ENCODE data around the gene SLAMF9.
"Not testable (repeated sequence)": the region's sequence is repeated elsewhere in the genome, so short reads cannot be mapped to it uniquely, and the experiment has no call there.

The SLAMF9 gene

DNA sequence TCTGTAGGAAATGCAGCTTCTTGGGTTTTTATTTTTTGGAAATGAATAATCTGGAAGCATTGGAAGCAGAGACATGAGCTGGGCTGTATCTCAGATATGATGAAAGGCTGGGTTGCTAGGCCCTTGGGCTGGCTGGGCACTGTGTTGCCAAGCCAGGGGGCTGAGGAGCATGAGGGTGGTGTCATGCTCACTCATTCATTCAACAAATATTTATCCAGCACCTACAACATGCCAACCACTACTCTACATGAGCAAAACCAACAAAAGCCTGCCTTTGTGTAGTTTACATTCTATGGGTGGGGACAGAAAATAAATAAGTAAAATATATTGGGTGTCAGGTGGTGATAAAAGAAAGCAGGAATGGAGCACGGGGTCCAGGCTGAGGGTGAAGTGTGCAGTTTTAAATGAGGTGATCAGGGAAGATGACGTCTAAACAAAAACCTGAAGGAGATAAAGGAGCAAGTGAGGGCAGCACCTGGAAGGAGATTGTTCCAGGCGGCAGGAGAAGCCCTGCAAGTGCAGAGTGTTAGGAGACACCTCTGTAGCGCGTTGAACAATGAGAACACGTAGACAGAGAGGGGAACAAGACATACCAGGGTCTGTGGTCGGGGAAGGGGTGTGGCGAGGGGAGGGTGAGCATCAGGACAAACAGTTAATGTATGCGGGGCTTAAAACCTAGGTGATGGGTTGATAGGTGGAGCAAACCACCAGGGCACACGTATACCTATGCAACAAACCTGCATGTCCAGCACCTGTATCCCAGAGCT, 39.6 kb downstream of the SLAMF9 start:
- Histone ChIP-seq H3K9me3 (ENCODE audit: insufficient read depth, low read length) (no peaks in the 10 kb centered on the region), H3K4me3 (ENCODE audit: insufficient read length, low read depth) (no peak overlapping the region), H3K4me1 (ENCODE audit: insufficient read depth, insufficient read length) (peaks cover 54% of the 10 kb centered on the region), H3K36me3 (ENCODE audit: insufficient read depth, insufficient read length, low read length) (peaks cover 30% of the 10 kb centered on the region), H3K9ac (ENCODE audit: insufficient read length, low read depth) (no peak overlapping the region), H3K27me3 (ENCODE audit: insufficient read depth, insufficient read length) (no peaks in the 10 kb centered on the region)
- no peak for TF ChIP-seq SUZ12 (IDR thresholded peaks at IDR 0.05; ENCODE audit: extremely low read depth, insufficient read depth, insufficient read length)
- TF ChIP-seq YY1 (IDR thresholded peaks at IDR 0.05; ENCODE audit: insufficient read depth, insufficient read length), result no peak
- TF ChIP-seq ZNF274 (IDR thresholded peaks at IDR 0.05; ENCODE audit: low read depth, low read length), result no peak
- no peak for DNase-seq (ENCODE audit: low read depth, low spot score)

GRCh38 chr1:159913451-159914192, 40.4 kb downstream of the SLAMF9 start:
- DNase-seq (ENCODE audit: low read depth, low spot score), result no peak

DNA sequence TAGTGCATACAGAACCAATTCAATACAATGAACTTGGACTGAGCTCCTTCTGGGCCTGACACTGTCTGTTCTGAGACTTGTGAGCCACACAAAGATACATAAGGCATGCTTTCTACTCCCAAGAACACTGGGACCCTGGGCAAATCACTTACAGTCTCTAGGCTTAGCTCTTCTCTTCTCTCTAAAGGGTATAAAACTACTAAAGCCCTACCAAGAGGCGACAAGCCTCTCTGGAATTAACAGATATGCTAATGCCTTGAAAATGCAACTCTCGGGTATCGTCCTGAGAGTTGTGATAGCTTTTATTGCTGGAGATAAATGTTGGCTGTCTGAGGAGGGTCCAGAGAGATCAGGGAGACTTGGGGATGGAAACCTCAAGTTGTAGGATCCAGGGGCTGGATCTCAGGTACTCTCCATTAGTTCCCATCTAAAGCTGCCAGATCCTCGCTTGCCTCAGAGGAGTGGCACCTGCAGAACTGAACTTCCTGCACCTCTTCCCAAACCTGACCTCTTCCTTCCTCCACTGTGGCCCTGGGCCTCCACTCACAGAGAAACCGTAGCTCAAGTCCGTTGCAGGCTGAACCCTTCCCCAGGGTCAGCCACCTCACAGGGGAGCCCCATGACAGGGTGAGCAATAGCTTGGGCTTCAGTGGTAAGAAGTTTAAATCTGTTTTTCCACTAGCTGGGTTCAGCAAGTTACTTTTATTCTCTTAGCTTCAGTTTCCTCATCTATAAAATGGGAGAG, 42.5 kb downstream of the SLAMF9 start:
- H3K4me1 ChIP-seq (ENCODE audit: insufficient read depth, insufficient read length), result peaks cover 48% of the 10 kb centered on the region
- H3K36me3 ChIP-seq (ENCODE audit: insufficient read depth, insufficient read length, low read length), result peaks cover 8% of the 10 kb centered on the region
- DNase-seq (ENCODE audit: low read depth, low spot score), result no peak
- no peak overlapping the region for H3K4me3 ChIP-seq (ENCODE audit: insufficient read length, low read depth)
- no peaks in the 10 kb centered on the region for H3K27me3 ChIP-seq (ENCODE audit: insufficient read depth, insufficient read length)
- no peak for TF ChIP-seq YY1 (IDR thresholded peaks at IDR 0.05; ENCODE audit: insufficient read depth, insufficient read length)
- TF ChIP-seq ZNF274 (IDR thresholded peaks at IDR 0.05; ENCODE audit: low read depth, low read length), result no peak
- no peak for TF ChIP-seq SUZ12 (IDR thresholded peaks at IDR 0.05; ENCODE audit: extremely low read depth, insufficient read depth, insufficient read length)
- no peaks in the 10 kb centered on the region for H3K9me3 ChIP-seq (ENCODE audit: insufficient read depth, low read length)
- peak overlapping the region; percentile 46 for H3K9ac ChIP-seq (ENCODE audit: insufficient read length, low read depth)

More at GRCh38 chr1:159913451-159914192, 40.4 kb downstream of the SLAMF9 start:
- Histone ChIP-seq H3K9me3 (ENCODE audit: insufficient read depth, low read length) (no peaks in the 10 kb centered on the region), H3K4me3 (ENCODE audit: insufficient read length, low read depth) (no peak overlapping the region), H3K4me1 (ENCODE audit: insufficient read depth, insufficient read length) (peaks cover 55% of the 10 kb centered on the region), H3K36me3 (ENCODE audit: insufficient read depth, insufficient read length, low read length) (peaks cover 22% of the 10 kb centered on the region), H3K9ac (ENCODE audit: insufficient read length, low read depth) (no peak overlapping the region), H3K27me3 (ENCODE audit: insufficient read depth, insufficient read length) (no peaks in the 10 kb centered on the region)
- TF ChIP-seq SUZ12 (IDR thresholded peaks at IDR 0.05; ENCODE audit: extremely low read depth, insufficient read depth, insufficient read length) (no peak), ZNF274 (IDR thresholded peaks at IDR 0.05; ENCODE audit: low read depth, low read length) (no peak)

DNA sequence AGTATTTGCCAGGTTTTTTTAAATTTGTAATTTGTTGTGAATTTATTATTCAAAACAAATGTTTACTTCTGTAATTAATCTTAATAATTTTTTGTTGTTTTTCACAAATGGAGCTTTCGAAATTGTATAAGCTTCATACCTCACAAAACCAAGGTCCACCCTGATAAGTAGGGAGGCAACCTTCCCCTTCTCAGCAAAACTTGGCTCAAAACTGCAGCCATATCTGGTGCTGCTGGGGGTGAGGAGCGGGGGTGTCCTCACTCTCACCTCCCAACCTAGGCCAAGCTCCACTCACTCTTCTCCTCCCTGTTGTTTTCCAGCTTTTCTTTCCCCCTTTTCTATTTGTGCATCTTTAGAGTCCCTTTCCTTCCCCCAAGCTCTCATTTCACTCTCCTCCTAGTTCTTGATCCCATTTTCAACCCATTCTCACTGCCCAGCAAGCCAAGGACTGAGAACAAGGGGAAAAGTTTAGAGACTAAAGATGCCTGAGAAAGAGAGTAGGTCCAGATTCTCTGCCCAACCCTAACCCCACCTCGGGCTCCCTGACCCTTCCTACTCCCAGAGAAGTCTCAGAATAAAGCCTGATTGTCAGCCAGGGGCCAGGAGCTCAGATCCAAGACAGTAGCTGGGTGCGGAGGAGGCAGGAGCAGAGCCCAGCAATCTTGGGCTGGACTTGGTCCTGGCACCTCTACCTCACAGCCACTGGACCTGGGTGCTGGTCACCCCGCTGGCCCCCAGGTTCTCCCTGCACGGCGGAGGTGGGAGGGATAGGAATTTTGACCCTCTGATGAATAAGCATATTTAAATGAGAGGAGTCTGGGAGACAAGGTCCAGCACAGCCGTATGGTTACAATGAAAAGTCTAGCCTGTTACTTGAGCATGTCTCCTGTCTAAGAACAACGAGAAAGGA, 45.8 kb downstream of the SLAMF9 start:
- H3K4me1 ChIP-seq (ENCODE audit: insufficient read depth, insufficient read length), result peaks cover 27% of the 10 kb centered on the region
- H3K36me3 ChIP-seq (ENCODE audit: insufficient read depth, insufficient read length, low read length), result no peaks in the 10 kb centered on the region
- no peak for DNase-seq (ENCODE audit: low read depth, low spot score)
- peaks cover 9% of the 10 kb centered on the region for H3K9me3 ChIP-seq (ENCODE audit: insufficient read depth, low read length)
- TF ChIP-seq SUZ12 (IDR thresholded peaks at IDR 0.05; ENCODE audit: extremely low read depth, insufficient read depth, insufficient read length), result no peak
- TF ChIP-seq ZNF274 (IDR thresholded peaks at IDR 0.05; ENCODE audit: low read depth, low read length), result no peak
- no peak for TF ChIP-seq YY1 (IDR thresholded peaks at IDR 0.05; ENCODE audit: insufficient read depth, insufficient read length)
- no peaks in the 10 kb centered on the region for H3K27me3 ChIP-seq (ENCODE audit: insufficient read depth, insufficient read length)
- no peak overlapping the region for H3K9ac ChIP-seq (ENCODE audit: insufficient read length, low read depth)
- H3K4me3 ChIP-seq (ENCODE audit: insufficient read length, low read depth), result no peak overlapping the region

- TF ChIP-seq ZNF274 (IDR thresholded peaks at IDR 0.05; ENCODE audit: low read depth, low read length), result no peak
- no peak for TF ChIP-seq YY1 (IDR thresholded peaks at IDR 0.05; ENCODE audit: insufficient read depth, insufficient read length)
- no peak for TF ChIP-seq SUZ12 (IDR thresholded peaks at IDR 0.05; ENCODE audit: extremely low read depth, insufficient read depth, insufficient read length)
- Histone ChIP-seq H3K9me3 (ENCODE audit: insufficient read depth, low read length) (peaks cover 10% of the 10 kb centered on the region), H3K4me3 (ENCODE audit: insufficient read length, low read depth) (no peak overlapping the region), H3K4me1 (ENCODE audit: insufficient read depth, insufficient read length) (peaks cover 26% of the 10 kb centered on the region), H3K36me3 (ENCODE audit: insufficient read depth, insufficient read length, low read length) (no peaks in the 10 kb centered on the region), H3K27me3 (ENCODE audit: insufficient read depth, insufficient read length) (no peaks in the 10 kb centered on the region), H3K9ac (ENCODE audit: insufficient read length, low read depth) (no peak overlapping the region)
- no peak for DNase-seq (ENCODE audit: low read depth, low spot score)
Observed at GRCh38 chr1:159906960-159907359, 47.1 kb downstream of the SLAMF9 start.

DNA sequence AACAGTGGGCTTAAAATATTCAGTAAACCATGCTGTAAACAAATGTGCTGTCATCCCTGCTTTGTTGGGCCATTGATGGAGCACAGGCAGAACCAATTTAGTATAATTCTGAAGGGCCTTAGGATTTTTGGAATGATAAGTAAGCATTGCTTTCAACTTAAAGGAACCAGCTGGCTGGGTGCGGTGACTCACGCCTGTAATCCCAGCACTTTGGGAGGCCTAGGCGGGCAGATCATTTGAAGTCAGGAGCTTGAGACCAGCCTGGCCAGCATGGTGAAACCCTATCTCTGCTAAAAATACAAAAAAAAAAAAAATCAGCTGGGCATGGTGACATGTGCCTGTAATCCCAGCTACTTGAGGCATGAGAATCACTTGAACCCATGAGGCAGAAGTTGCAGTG, 50.0 kb downstream of the SLAMF9 start:
- H3K9ac ChIP-seq (ENCODE audit: insufficient read length, low read depth); DNase-seq (ENCODE audit: low read depth, low spot score); H3K4me1 ChIP-seq (ENCODE audit: insufficient read depth, insufficient read length); H3K27me3 ChIP-seq (ENCODE audit: insufficient read depth, insufficient read length); H3K4me3 ChIP-seq (ENCODE audit: insufficient read length, low read depth); H3K36me3 ChIP-seq (ENCODE audit: insufficient read depth, insufficient read length, low read length): not testable (repeated sequence)
- H3K9me3 ChIP-seq (ENCODE audit: insufficient read depth, low read length), result peaks cover 10% of the 10 kb centered on the region
